HepG2 (cell line): ENCODE data around the gene SP140L. TPM values are rescaled to one million over a fixed set of nuclear protein-coding genes. Genes with fewer than 3 reads are reported as not detected.

Experiments used
- ATF7 ChIP-seq, 2 experiments: fragments of 450-650 bp in 1 of 2; sonication (generic) in 1 of 2; formaldehyde crosslinking in 1 of 2; IDR thresholded peaks; 2 replicates each; pipeline versions ENCODE4 v1.4.0 to v1.6.1; 2016 to 2020; ENCODE audit warnings: antibody characterized with exemption in 1 of 2, mild to moderate bottlenecking in 1 of 2, missing genetic modification reagents in 1 of 2
- EP300 ChIP-seq, 3 experiments: sonication (generic) in 1 of 3; formaldehyde crosslinking in 1 of 3; IDR thresholded peaks; 2 replicates each; pipeline versions ENCODE4 v1.5.1 to v1.6.1; 2011 to 2020; ENCODE audit warnings: low read depth in 2 of 3, low read length in 2 of 3, borderline replicate concordance in 1 of 3, improper control_type of control experiment in 1 of 3, mild to moderate bottlenecking in 1 of 3, missing genetic modification reagents in 1 of 3, moderate library complexity in 1 of 3
- FOXA1 ChIP-seq, 2 experiments: fragments of 450-650 bp in 1 of 2; sonication (generic) in 1 of 2; formaldehyde crosslinking in 1 of 2; IDR thresholded peaks; 2 replicates each; pipeline versions ENCODE4 v1.4.0 to v1.6.1; 2016 to 2020; ENCODE audit warnings: missing genetic modification reagents in 1 of 2
- HOXD1 ChIP-seq: sonication (generic); formaldehyde crosslinking; IDR thresholded peaks from 2 replicates; pipeline ENCODE4 v1.5.0; 2020; ENCODE audit warnings: missing genetic modification reagents
- IRF2 ChIP-seq: IDR thresholded peaks from 2 replicates; pipeline ENCODE4 v1.6.1; 2018; ENCODE audit warnings: missing genetic modification reagents, missing compliant biosample characterization
- JUNB ChIP-seq: sonication (generic); formaldehyde crosslinking; IDR thresholded peaks from 2 replicates; pipeline ENCODE4 v1.8.0; 2022; ENCODE audit warnings: missing genetic modification reagents, mild to moderate bottlenecking, borderline replicate concordance
- SOX5 ChIP-seq: IDR thresholded peaks from 2 replicates; pipeline ENCODE4 v1.6.1; 2016; ENCODE audit warnings: borderline replicate concordance
- SOX6 ChIP-seq, 2 experiments: fragments of 450-650 bp in 1 of 2; sonication (generic) in 1 of 2; formaldehyde crosslinking in 1 of 2; IDR thresholded peaks; 2 replicates each; pipeline versions ENCODE4 v1.4.0 to v1.6.1; 2017 to 2020; ENCODE audit warnings: antibody characterized with exemption in 1 of 2, mild to moderate bottlenecking in 1 of 2, missing genetic modification reagents in 1 of 2
- ZBTB1 ChIP-seq: sonication (generic); formaldehyde crosslinking; IDR thresholded peaks from 2 replicates; pipeline ENCODE4 v1.4.0; 2020; ENCODE audit warnings: missing genetic modification reagents, borderline replicate concordance
- ZNF33A ChIP-seq: sonication (generic); formaldehyde crosslinking; IDR thresholded peaks from 2 replicates; pipeline ENCODE4 v1.5.1; 2020; ENCODE audit warnings: missing genetic modification reagents, mild to moderate bottlenecking, moderate library complexity, borderline replicate concordance
- ZNF710 ChIP-seq: sonication (generic); formaldehyde crosslinking; IDR thresholded peaks from 2 replicates; pipeline ENCODE4 v1.5.0; 2020; ENCODE audit warnings: mild to moderate bottlenecking, missing genetic modification reagents, borderline replicate concordance
- polyA plus RNA-seq, 8 experiments: library from polyadenylated mRNA; depleted of rRNA in 3 of 8; stranded (reverse) in 7 of 8; unstranded in 1 of 8; fragments of >200 nt; fragmentation: Illumina TruSeq in 4 of 8; extraction: Trizol in 4 of 8; gene quantifications; 2 replicates each; pipeline versions ENCODE4 v1.2.1 to v1.2.3, GENCODE V29; 2011 to 2016; ENCODE audit warnings: low read depth in 4 of 8, missing spikeins in 1 of 8, mixed read lengths in 1 of 8; ENCODE audit not compliant: insufficient read depth in 1 of 8
- total RNA-seq, 5 experiments: library from RNA; depleted of rRNA; stranded (reverse); fragments of >200 nt; fragmentation: Illumina TruSeq; extraction: Trizol; gene quantifications; 2 replicates each; pipeline ENCODE4 v1.2.3, GENCODE V29; 2016; ENCODE audit warnings: low read depth in 1 of 5
- TF ChIP-seq, protein P1 (sequence below): sonication (generic); formaldehyde crosslinking; IDR thresholded peaks from 2 replicates; pipeline ENCODE4 v1.5.1; 2020; ENCODE audit warnings: mild to moderate bottlenecking, missing genetic modification reagents, borderline replicate concordance
- TF ChIP-seq, protein P2 (sequence below): sonication (generic); formaldehyde crosslinking; IDR thresholded peaks from 2 replicates; pipeline ENCODE4 v1.5.0; 2020; ENCODE audit warnings: mild to moderate bottlenecking, missing genetic modification reagents
- TF ChIP-seq, protein P3 (sequence below): IDR thresholded peaks from 2 replicates; pipeline ENCODE4 v1.6.1; 2016; ENCODE audit warnings: mild to moderate bottlenecking

The SP140L gene
- total and polyA plus RNA-seq, 2 of the 13 experiments (the other 11 are each of a cell fraction or from before 2014, with no cell fraction given): 10.9 to 17.5 TPM

GRCh38 chr2:230423851-230424458 lies 97.0 kb downstream of the SP140L start (continued):
- TF ChIP-seq, protein P1, sequence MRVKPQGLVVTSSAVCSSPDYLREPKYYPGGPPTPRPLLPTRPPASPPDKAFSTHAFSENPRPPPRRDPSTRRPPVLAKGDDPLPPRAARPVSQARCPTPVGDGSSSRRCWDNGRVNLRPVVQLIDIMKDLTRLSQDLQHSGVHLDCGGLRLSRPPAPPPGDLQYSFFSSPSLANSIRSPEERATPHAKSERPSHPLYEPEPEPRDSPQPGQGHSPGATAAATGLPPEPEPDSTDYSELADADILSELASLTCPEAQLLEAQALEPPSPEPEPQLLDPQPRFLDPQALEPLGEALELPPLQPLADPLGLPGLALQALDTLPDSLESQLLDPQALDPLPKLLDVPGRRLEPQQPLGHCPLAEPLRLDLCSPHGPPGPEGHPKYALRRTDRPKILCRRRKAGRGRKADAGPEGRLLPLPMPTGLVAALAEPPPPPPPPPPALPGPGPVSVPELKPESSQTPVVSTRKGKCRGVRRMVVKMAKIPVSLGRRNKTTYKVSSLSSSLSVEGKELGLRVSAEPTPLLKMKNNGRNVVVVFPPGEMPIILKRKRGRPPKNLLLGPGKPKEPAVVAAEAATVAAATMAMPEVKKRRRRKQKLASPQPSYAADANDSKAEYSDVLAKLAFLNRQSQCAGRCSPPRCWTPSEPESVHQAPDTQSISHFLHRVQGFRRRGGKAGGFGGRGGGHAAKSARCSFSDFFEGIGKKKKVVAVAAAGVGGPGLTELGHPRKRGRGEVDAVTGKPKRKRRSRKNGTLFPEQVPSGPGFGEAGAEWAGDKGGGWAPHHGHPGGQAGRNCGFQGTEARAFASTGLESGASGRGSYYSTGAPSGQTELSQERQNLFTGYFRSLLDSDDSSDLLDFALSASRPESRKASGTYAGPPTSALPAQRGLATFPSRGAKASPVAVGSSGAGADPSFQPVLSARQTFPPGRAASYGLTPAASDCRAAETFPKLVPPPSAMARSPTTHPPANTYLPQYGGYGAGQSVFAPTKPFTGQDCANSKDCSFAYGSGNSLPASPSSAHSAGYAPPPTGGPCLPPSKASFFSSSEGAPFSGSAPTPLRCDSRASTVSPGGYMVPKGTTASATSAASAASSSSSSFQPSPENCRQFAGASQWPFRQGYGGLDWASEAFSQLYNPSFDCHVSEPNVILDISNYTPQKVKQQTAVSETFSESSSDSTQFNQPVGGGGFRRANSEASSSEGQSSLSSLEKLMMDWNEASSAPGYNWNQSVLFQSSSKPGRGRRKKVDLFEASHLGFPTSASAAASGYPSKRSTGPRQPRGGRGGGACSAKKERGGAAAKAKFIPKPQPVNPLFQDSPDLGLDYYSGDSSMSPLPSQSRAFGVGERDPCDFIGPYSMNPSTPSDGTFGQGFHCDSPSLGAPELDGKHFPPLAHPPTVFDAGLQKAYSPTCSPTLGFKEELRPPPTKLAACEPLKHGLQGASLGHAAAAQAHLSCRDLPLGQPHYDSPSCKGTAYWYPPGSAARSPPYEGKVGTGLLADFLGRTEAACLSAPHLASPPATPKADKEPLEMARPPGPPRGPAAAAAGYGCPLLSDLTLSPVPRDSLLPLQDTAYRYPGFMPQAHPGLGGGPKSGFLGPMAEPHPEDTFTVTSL: 0 out of 2 replicates have a peak, but pooled peaks have one; percentile 32
- peak; percentile 91 for TF ChIP-seq IRF2
- peak; percentile 28; the same call in 1 of the 2 replicates for TF ChIP-seq SOX5 (CRISPR knock-in tag)
- TF ChIP-seq, protein P2, sequence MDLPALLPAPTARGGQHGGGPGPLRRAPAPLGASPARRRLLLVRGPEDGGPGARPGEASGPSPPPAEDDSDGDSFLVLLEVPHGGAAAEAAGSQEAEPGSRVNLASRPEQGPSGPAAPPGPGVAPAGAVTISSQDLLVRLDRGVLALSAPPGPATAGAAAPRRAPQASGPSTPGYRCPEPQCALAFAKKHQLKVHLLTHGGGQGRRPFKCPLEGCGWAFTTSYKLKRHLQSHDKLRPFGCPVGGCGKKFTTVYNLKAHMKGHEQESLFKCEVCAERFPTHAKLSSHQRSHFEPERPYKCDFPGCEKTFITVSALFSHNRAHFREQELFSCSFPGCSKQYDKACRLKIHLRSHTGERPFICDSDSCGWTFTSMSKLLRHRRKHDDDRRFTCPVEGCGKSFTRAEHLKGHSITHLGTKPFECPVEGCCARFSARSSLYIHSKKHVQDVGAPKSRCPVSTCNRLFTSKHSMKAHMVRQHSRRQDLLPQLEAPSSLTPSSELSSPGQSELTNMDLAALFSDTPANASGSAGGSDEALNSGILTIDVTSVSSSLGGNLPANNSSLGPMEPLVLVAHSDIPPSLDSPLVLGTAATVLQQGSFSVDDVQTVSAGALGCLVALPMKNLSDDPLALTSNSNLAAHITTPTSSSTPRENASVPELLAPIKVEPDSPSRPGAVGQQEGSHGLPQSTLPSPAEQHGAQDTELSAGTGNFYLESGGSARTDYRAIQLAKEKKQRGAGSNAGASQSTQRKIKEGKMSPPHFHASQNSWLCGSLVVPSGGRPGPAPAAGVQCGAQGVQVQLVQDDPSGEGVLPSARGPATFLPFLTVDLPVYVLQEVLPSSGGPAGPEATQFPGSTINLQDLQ: no peak
- TF ChIP-seq, protein P3, sequence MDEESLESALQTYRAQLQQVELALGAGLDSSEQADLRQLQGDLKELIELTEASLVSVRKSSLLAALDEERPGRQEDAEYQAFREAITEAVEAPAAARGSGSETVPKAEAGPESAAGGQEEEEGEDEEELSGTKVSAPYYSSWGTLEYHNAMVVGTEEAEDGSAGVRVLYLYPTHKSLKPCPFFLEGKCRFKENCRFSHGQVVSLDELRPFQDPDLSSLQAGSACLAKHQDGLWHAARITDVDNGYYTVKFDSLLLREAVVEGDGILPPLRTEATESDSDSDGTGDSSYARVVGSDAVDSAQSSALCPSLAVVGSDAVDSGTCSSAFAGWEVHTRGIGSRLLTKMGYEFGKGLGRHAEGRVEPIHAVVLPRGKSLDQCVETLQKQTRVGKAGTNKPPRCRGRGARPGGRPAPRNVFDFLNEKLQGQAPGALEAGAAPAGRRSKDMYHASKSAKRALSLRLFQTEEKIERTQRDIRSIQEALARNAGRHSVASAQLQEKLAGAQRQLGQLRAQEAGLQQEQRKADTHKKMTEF (CRISPR knock-in tag): 0 out of 2 replicates have a peak, but pooled peaks have one; percentile 39
- no peak for TF ChIP-seq FOXA1 (IDR thresholded peaks at IDR 0.05)
- no peak for TF ChIP-seq FOXA1 (CRISPR knock-in tag; IDR thresholded peaks at IDR 0.05)
- no peak for TF ChIP-seq ZBTB1 (CRISPR knock-in tag)
- peak; percentile 41; the same call in 1 of the 2 replicates for TF ChIP-seq ZNF710 (CRISPR knock-in tag)
- TF ChIP-seq HOXD1: 0 out of 2 replicates have a peak, but pooled peaks have one; percentile 58
- TF ChIP-seq SOX6 (IDR thresholded peaks at IDR 0.05): no peak
- TF ChIP-seq SOX6 (CRISPR knock-in tag; IDR thresholded peaks at IDR 0.05): peak; percentile 64
- peak; percentile 28; the same call in 1 of the 2 replicates for TF ChIP-seq ATF7 (IDR thresholded peaks at IDR 0.05)
- TF ChIP-seq ATF7 (CRISPR knock-in tag; IDR thresholded peaks at IDR 0.05): no peak
- TF ChIP-seq JUNB (CRISPR knock-in tag): no peak
- peak in 1 of 2 experiments; percentile 24; a peak in 1 of 4 replicates for TF ChIP-seq EP300 (IDR thresholded peaks at IDR 0.05; ENCODE audit: low read depth in 2 of 2, low read length in 2 of 2)
- TF ChIP-seq EP300 (CRISPR knock-in tag; IDR thresholded peaks at IDR 0.05; ENCODE audit: borderline replicate concordance): no peak
- no peak for TF ChIP-seq ZNF33A (CRISPR knock-in tag)
